IPS-15b (cell line): Measurements from ENCODE around the gene KYAT1.
"Not testable (repeated sequence)": the region's sequence is repeated elsewhere in the genome, so short reads cannot be mapped to it uniquely, and the experiment has no call there.

Source experiments
- H3K27me3 ChIP-seq: one replicate; pipeline ENCODE4 v1.6.1; 2013; ENCODE audit warnings: low read length; ENCODE audit not compliant: control insufficient read depth, insufficient read depth
- H3K36me3 ChIP-seq: one replicate; pipeline ENCODE4 v1.6.1; 2013; ENCODE audit warnings: low read length; ENCODE audit not compliant: control insufficient read depth, insufficient read depth
- H3K4me1 ChIP-seq: one replicate; pipeline ENCODE4 v1.6.1; 2013; ENCODE audit warnings: mild to moderate bottlenecking, low read length; ENCODE audit not compliant: control insufficient read depth, insufficient read depth
- H3K4me3 ChIP-seq: one replicate; pipeline ENCODE4 v1.5.1; 2013; ENCODE audit warnings: low read depth, low read length
- H3K9ac ChIP-seq: one replicate; pipeline ENCODE4 v1.6.1; 2013; ENCODE audit warnings: low read depth, mild to moderate bottlenecking, low read length
- H3K9me3 ChIP-seq: one replicate; pipeline ENCODE4 v1.6.1; 2013; ENCODE audit warnings: mild to moderate bottlenecking, low read length; ENCODE audit not compliant: control insufficient read depth, insufficient read depth

Gene KYAT1

DNA sequence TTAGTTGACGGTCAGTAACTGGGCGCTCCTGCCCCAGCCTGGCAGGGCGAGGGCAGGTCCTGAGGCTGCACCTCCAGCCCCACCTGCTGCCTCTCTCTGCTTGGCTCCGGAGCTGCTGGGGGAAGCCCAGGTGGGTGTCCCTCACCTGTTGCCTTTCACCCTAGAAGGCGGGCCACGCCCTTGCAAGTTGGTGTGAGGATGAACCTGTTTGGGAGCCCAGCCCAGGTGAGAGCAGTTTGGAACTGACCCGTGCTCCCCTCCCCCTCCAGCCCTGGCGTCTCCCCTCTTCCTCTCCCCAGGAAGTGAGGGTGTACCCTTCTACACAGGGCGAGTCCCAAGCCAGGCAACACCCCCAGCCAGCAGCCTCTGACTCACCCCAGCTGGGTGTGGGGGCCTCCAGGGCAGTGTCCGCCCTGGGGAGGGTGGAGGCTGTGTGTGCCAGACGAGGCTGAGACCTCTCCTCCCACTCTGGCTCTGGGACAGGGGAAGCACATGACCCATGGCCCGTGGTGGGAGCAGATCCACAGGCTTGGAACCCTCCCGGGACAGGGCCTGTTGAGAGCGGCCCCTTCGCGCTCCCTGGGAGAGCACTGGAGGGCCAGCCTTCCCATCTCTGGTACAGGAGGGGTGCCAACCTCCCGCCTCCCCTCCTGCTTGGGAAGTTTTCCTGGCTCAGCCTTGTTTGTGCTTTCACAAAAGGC lies 10.6 kb upstream of the KYAT1 start:
- no peaks in the 10 kb centered on the region for H3K9me3 ChIP-seq
- H3K4me3 ChIP-seq, result no peak overlapping the region
- H3K9ac ChIP-seq, result no peak overlapping the region
- no peaks in the 10 kb centered on the region for H3K27me3 ChIP-seq
- H3K36me3 ChIP-seq, result peaks cover 35% of the 10 kb centered on the region
- H3K4me1 ChIP-seq, result peaks cover 16% of the 10 kb centered on the region

DNA sequence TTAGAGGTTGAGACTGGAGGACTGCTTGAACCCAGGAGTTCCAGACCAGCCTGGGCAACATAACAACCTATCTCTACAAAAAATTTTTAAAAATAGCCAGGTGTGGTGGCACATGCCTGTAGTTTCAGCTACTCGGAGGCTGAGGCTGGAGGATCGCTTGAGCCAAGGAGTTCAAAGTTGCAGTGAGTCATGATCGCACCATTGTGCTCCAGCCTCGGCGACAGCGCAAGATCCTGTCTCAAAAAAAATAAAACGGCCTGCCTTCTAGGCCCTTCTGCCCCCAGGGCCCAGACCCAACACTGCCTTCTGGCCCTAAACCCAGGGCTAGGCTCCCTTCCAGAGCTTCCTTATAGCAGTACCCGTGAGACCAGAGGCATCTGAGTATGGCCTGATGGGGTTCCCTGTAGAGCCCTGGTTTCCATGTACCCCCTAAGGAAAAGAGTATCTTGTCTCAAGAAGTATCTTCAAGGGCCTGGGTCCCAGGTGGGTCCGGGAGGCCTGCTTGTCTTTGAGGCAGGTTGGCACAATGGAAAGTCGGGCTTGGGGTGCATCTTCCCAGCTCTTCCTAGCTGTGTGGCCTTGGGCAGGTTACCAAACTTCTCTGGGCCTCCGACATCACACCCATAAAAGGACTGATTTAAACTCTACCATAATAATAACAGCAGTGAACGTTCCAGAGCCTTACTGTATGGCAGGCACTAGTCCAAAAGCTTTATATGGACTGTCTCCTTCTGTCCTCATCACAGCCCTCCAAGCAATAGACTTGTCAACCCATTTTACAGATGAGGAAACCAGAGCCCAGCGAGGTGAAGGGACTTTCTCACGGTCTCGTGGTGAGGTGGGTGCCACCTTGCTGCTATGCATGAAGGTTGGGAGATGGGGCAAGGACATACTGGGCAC lies 9.8 kb upstream of the KYAT1 start:
- no peaks in the 10 kb centered on the region for H3K9me3 ChIP-seq
- H3K27me3 ChIP-seq, result no peaks in the 10 kb centered on the region
- peaks cover 16% of the 10 kb centered on the region for H3K4me1 ChIP-seq
- no peak overlapping the region for H3K4me3 ChIP-seq
- H3K9ac ChIP-seq, result no peak overlapping the region
- peaks cover 37% of the 10 kb centered on the region for H3K36me3 ChIP-seq

DNA sequence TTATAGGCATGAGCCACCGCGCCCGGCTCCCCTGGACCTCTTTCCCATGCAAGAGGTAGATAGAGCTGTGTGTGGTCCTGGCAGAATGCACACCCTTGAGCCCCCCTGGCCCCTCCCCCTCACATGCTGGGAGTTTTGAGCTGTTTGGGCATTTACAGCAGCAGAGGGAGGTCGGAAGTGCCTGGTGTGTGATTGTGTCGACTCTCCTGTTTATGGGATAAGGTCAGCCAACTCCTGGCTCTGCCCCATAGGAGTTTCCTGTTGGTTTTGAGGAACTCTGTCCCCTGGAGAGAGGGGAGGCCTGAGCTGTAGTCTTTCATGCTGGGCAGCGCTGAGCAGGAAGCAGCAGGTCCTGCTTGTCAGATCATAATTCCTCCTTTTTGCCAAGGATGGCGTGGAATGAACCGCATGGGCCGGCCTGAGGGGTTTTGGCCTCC lies 6.2 kb upstream of the KYAT1 start:
- H3K9me3 ChIP-seq, result no peaks in the 10 kb centered on the region
- no peak overlapping the region for H3K4me3 ChIP-seq
- peaks cover 13% of the 10 kb centered on the region for H3K4me1 ChIP-seq
- H3K9ac ChIP-seq, result peak overlapping the region; percentile 56
- peaks cover 58% of the 10 kb centered on the region for H3K36me3 ChIP-seq
- H3K27me3 ChIP-seq, result no peaks in the 10 kb centered on the region

DNA sequence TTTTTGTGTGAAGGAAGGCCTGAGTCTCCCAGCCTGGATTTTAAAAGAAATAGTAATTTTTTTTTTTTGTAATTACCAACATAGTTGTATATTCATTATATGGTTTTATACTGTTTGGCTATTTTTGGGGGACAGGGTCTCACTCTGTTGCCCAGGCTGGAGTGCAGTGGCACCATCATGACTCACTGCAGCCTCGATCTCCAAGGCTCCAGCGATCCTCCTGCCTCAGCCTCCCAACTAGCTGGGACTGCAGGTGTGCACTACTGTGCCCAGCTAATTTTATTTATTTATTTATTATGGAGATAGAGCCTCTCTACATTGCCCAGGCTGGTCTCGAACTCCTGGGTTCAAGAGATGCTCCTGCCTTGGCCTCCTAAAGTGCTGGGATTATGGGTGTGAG lies 5.3 kb upstream of the KYAT1 start:
- peaks cover 51% of the 10 kb centered on the region for H3K36me3 ChIP-seq
- no peak overlapping the region for H3K4me3 ChIP-seq
- H3K4me1 ChIP-seq, result peaks cover 13% of the 10 kb centered on the region
- H3K27me3 ChIP-seq, result no peaks in the 10 kb centered on the region
- H3K9ac ChIP-seq, result no peak overlapping the region
- no peaks in the 10 kb centered on the region for H3K9me3 ChIP-seq

DNA sequence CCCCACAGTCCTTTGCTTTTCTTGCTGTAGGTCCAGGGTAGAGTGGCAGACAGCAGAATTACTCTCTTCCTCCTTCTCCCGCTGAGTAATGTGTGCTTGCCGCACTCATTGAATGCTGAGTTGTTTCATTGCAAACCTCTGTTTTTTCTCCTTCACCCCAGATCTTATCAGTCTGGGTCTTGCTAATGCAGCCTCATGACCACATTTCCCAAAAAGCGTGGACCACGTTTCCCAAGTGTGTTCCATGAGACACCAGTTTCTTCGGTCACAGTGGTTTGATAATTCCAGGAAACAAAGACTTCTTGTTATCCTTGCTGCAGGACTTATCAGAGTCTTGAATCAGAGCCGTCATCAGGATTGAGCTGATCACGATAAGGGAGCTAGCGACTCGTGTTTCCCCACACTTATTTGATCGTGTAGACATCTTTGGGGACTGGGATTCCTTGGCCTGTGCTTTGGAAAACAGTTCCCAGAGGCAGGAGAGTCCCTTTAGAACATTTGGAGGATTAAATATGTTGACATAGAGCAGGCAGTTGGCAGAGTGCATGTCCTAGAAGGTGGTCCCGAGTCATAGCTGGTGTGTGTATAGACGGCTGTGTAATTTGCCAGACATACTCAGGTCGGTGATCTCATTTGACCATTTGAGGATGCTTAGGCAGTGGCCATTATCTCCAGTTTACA lies 4.6 kb upstream of the KYAT1 start:
- H3K36me3 ChIP-seq, result peaks cover 46% of the 10 kb centered on the region
- peaks cover 13% of the 10 kb centered on the region for H3K4me1 ChIP-seq
- no peak overlapping the region for H3K4me3 ChIP-seq
- no peaks in the 10 kb centered on the region for H3K9me3 ChIP-seq
- no peaks in the 10 kb centered on the region for H3K27me3 ChIP-seq
- no peak overlapping the region for H3K9ac ChIP-seq

DNA sequence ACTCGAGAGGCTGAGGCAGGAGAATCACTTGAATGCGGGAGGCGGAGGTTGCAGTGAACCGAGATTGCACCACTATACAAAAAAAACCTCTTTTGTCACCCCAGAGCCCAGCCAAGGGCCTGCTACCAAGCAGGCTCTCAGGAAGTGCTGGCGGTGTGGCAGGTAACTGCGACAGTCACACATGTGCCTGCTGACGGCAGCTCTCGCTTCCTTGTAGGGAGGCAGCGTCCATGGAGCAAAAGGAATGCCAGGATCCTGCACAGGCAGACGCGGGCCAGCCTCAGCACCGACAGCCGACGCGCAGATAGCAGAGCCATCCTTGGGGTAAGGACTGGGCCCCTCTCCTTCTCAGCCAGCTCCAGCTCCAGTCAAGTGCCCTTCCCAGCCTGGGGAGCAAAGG lies 4.0 kb upstream of the KYAT1 start:
- no peak overlapping the region for H3K4me3 ChIP-seq
- no peaks in the 10 kb centered on the region for H3K9me3 ChIP-seq
- peaks cover 44% of the 10 kb centered on the region for H3K36me3 ChIP-seq
- H3K27me3 ChIP-seq, result no peaks in the 10 kb centered on the region
- peaks cover 13% of the 10 kb centered on the region for H3K4me1 ChIP-seq
- no peak overlapping the region for H3K9ac ChIP-seq

DNA sequence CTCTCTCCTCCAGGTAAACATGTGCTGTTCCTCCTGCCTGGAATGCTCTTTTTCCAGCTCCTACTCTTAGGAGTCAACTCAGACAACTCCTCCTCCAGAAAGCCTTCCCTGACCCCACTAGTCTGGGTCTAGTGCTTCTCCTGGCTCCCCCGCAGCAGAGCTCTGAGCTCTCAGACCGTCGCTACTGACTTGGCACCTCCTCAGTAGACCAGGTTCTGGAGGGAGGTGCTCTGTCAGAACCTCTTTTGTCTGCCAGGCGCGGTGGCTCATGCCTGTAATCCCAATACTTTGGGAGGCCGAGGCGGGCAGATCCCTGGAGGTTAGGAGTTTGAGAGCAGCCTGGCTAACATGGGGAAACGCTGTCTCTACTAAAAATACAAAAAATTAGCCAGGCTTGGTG lies 3.6 kb upstream of the KYAT1 start:
- H3K27me3 ChIP-seq, result no peaks in the 10 kb centered on the region
- H3K4me3 ChIP-seq, result no peak overlapping the region
- H3K9me3 ChIP-seq, result no peaks in the 10 kb centered on the region
- H3K9ac ChIP-seq, result no peak overlapping the region
- peaks cover 13% of the 10 kb centered on the region for H3K4me1 ChIP-seq
- H3K36me3 ChIP-seq, result peaks cover 40% of the 10 kb centered on the region

DNA sequence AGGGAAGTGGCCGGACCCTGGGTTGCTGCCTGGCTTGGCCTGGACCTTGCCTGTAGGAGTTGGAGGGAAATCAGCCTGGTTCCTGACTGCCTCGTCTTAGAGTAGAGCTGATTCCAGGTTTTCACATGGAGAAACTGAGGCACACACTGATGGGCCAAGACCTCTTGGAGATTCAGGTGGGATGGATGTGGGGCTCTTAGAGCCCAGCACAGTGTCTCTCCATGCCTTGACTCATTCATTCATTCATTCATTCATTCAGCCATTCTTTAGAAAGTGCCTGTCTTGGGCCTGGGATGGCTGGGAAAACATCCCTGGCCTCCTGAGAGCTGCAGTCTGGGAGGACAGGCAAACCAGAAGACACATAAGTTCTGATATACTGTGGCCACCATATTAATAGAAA lies 2.4 kb upstream of the KYAT1 start:
- peaks cover 35% of the 10 kb centered on the region for H3K36me3 ChIP-seq

DNA sequence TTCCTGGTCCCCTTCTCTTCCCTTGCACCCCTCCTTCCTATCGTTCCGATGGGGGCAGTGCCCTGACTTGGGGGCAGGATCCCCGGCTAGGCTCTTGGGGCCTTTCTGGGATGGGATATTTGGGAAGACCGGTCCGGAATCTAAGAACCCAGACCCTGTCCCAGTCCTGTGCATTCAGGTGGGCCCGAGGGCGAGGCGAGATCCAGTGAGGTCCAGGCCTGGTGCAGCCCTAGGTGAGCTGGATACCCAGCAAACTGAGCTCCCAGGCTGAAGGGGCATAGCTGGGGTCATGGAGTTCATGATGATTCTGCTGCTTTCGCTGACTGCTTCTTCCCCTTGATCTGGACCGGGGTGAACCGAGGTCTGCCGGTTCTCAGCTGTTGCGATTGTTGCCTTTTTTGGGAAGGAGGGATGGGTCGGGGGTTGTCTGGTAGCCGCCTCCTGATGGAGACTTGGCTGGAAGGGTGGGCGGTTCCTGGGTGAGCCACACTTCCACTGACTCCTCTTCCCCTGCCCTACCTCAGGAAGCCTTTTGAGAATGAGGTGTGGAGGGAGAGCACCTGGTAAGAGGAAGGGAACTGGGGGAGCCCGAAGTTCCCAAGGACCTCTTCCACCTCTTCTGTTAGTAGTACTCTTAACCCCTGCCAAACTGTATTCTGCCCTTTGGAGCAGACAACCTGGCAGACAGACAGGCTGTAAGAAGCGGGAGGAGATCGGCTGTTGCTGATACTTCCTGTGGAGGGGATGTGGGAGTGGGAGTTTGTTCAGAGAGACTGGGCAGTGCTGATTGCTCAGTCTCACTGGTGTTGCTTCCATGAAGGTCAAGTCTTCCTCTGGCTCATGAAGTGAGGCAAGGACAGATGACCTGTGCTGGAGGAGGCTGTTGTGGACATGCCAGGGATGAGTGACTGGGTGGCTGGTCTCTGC lies 1.2 kb upstream of the KYAT1 start:
- peak overlapping the region; percentile 98 for H3K4me3 ChIP-seq
- H3K4me1 ChIP-seq, result peaks cover 4% of the 10 kb centered on the region
- no peaks in the 10 kb centered on the region for H3K27me3 ChIP-seq
- no peaks in the 10 kb centered on the region for H3K9me3 ChIP-seq
- H3K36me3 ChIP-seq, result peaks cover 24% of the 10 kb centered on the region
- peak overlapping the region; percentile 91 for H3K9ac ChIP-seq

More for the DNA sequence above, 2.4 kb upstream of the KYAT1 start:
- Histone ChIP-seq H3K9me3 (no peaks in the 10 kb centered on the region), H3K9ac (no peak overlapping the region), H3K4me1 (peaks cover 13% of the 10 kb centered on the region), H3K27me3 (no peaks in the 10 kb centered on the region), H3K4me3 (no peak overlapping the region)

DNA sequence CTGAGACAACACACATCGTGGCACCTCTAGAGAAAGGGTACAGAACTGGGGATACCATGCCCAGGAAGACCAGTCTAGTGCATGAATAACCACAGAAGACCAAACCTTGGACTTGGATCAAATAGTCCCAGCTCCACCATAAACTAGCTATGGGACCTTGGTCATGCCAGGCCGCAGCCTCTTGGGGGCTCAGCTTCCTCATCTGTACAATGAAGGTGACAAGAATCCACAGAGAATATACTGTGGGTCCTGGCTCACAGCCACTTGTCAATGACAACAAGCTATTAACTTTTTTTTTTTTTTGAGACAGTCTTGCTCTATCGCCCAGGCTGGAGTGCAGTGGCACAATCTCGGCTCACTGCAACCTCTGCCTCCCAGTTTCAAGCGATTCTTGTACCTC lies 3.9 kb downstream of the KYAT1 start:
- no peak overlapping the region for H3K9ac ChIP-seq
- H3K36me3 ChIP-seq, result no peaks in the 10 kb centered on the region
- H3K9me3 ChIP-seq, result no peaks in the 10 kb centered on the region
- H3K4me3 ChIP-seq, result no peak overlapping the region
- H3K4me1 ChIP-seq, result no peaks in the 10 kb centered on the region
- H3K27me3 ChIP-seq, result no peaks in the 10 kb centered on the region

DNA sequence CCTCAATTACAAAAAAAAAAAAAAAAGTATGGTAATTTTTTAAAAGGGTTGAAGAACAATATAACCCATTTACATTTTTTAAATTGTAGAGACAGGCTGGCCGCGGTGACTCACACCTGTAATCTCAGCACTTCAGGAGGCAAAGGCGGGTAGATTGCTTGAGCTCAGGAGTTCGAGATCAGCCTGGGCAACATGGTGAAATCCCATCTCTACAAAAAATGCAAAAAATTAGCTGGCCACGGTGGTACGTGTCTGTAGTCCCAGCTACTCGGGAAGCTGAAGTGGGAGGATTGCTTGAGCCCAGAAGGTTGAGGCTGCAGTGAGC lies 10.8 kb downstream of the KYAT1 start:
- H3K4me3 ChIP-seq, result not testable (repeated sequence)

More for the DNA sequence above, 10.8 kb downstream of the KYAT1 start:
- H3K4me1 ChIP-seq, H3K9ac ChIP-seq, H3K36me3 ChIP-seq, H3K9me3 ChIP-seq, H3K27me3 ChIP-seq: not testable (repeated sequence)
